Cardiac fibroblast (primary cell): Measurements from ENCODE around the gene SNRNP27.

Experiments
- DNase-seq, 2 donors: peaks; one replicate each; pipeline versions ENCODE4 v3.0.0 to v3.0.0-alpha.2; 2010; ENCODE audit warnings: low read depth in 2 of 2
- H3K4me3 ChIP-seq, 2 donors: replicated peaks in 1 of 2; 1 replicate in 1 of 2; 2 replicates in 1 of 2; pipeline ENCODE4 v1.5.1; 2011; ENCODE audit warnings: low read depth in 2 of 2, low read length in 2 of 2, mild to moderate bottlenecking in 2 of 2, moderate library complexity in 1 of 2
- CTCF ChIP-seq: IDR thresholded peaks from one replicate; pipeline ENCODE4 v1.5.1; 2011; ENCODE audit warnings: low read depth, mild to moderate bottlenecking, low read length, inconsistent platforms

Gene SNRNP27

GRCh38 chr2:69952336-69953115, 58.8 kb downstream of the SNRNP27 start:
- DNase-seq, result no peak
- H3K4me3 ChIP-seq, result no peak overlapping the region
- TF ChIP-seq CTCF, result no peak

GRCh38 chr2:69954084-69954483, 60.3 kb downstream of the SNRNP27 start:
- no peak overlapping the region for H3K4me3 ChIP-seq
- TF ChIP-seq CTCF, result no peak
- DNase-seq, result no peak
